Measurements from ENCODE around the gene DLST.

Gene DLST

DNA sequence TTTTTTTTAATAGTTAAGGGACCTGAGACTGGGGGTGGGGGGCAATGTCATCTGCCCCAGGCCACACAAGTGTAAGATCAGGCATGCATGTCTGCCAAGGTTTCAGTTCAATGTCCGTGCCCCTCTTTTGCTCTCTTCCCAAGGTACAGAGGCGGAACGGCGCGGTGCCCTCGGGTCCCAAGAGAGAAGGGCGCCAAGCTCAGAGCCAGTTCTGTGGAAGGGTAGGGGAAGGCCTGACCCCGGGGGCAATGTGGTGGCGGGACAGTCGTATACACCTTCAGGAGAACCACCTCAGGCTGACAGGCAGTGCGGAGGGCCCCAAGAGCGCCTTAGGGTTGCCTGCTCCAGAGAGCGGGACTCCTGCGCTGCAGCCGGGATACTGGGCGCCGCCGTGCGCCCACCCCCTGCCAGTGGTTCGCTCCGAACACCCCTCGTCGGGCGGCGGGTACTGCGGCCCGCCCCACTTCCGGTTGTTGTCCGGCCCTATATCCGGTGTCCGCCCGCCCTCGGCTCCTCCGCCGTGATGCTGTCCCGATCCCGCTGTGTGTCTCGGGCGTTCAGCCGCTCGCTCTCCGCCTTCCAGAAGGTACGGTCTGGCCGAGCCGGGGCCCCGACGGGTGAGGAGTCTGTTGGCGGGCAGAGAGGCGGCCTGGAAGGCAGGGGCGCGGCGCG, at the start of gene DLST:
TSS of gene DLST (plus strand) at position 486 of the 672 bp plus-strand sequence. CDS start at position 524, 38 bp downstream.
- no peak for DNase-seq

DNA sequence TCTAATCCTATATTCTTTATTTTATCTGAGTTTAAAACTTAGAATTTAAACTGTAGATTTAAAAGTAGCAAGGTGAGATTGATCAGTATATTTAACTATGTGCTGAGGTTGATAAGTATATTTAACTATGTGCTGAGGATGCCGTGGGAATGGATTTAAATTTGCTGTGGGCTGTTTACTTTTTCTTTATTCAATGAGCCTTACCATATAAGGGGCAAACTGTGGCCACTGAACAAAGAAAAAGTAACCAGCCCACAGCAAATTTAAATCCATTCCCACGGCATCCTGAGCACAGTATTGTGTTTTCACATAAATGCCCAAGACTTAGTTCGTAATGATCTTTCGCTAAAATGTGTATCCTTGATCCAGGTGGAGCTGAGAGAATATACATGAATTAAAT, 48.9 kb upstream of the DLST start:
- DNase-seq = no peak

DNA sequence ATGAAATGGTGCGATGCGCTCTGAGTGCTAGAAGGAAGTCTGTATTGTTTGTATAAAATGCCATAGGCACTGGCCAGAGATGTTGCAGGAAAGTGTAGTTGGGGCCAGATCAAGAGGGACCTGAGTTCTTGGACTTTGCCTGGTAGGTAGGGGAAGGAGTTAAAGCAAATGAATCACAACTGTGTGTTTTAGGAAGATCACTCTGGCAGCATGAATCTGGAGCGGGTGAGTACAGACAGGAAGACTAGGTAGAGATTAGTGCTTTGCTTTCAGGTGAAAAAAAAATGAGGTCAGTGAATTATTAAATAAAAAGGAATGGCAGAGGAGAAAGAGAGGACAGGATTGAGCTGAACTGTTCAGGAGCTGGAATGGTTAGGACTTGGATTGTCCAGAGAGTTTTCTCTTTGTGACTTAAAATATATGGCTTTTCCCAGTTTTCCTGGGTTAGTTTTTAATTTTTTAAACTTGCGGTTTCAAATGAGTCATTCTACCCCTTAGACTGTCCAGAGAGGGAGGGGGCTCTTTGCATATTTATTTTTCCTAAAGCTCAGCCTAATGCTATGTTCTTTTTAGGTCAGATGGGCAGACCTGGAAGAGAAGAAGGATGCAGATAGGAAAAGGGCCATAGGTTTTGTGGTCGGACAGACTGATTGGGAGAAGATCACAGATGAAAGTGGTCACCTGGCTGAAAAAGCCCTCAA, 46.9 kb upstream of the DLST start:
- no peak for DNase-seq

DNA sequence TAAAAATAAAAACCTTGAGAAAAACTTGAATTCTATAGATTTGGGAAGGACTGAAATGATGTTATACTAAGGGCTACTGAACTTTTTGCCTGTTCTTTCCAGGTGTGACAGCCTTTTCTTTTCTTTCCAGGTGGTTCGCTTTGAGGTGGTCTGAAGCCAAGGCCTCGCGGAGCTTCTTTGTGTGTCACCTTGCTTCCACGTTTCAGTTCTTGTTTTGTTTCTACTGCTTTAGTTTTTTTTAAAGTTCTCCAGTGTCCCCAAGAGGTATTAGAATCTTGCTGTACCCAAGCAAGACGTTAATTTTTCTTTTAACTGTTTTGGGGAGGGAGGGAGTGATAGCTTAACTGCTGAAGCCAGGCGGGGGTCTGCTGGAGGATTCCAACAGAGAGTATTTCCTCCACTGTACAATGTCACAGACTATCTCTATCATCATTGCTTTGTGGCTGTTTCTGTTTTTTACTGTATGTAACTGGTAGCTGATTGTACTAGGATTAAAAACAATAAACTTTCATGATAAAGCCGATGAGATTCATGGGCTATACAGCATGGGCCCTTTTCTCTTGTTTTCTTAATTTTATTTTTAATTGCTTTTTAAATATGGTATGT, 46.0 kb upstream of the DLST start:
- no peak for DNase-seq

DNA sequence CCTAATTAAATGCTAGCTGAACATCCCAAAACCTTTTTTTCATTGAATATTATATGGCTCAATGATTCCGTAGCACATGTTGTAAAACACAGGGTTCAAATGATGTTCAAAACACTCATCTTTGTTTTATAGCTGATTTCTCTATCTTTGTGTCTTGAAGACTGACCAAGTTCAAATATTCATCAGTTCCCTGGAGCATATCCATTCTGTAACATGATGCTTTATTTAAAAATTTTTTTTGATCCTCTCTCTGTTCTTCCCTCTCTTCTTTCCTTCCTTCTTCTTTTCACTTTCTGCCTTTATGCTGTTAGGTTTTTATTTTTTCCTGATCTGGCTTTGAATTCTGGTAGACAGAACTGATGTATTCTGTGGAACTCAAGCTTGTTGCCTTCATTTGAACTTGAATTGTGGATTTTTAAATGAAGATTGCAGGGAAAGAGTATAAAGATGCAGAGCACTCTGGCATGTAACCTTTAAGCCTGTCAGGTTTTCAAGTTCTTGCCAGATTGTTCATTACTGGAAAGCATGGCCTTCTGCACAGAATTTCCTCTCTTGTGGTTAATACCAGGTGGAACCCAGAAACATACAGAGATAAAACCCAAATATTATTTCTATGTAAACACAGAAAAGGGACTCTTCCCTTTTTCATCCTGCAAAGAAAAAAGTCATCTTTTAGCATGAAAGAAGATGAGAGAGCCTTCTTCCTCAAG, 45.3 kb upstream of the DLST start:
- no peak for DNase-seq

DNA sequence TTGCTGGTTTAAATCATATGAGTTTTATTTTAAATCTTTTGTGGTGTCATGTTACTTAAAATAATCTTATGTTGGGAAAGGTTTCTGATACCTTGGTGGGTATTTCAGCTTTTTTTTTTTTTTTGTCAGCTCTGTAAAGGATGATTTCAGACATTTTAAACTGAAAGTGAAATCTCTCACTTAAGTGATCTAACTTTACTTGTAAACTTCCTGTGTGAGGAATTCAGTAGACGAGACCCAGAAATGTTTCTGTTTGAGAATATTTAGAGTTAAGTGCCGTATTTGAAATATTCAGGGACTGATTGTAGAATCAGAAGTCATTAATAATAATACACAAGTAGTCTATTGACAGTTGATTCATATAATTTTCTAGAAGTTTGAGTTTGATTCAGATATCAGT, 43.5 kb upstream of the DLST start:
- no peak for DNase-seq

DNA sequence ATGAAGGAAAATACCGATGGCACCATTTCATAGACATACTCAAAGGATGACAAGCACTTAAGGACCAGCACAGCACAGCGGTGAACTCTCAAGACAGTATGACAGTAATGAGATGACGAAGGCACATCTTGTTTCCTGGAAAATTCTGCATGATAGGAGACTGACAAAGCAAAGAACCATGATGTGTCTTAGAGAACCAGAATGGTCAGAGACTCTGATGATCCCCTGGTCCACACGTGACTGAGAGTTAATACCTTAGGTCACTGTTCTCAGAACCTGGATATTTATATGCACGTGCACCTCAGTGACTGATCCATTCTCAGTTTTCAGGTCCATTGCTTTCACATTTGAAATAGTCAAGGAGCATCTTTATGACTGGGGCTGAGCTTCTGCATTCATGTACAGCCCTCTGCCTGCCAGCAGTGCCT, 41.1 kb upstream of the DLST start:
- no peak for DNase-seq

DNA sequence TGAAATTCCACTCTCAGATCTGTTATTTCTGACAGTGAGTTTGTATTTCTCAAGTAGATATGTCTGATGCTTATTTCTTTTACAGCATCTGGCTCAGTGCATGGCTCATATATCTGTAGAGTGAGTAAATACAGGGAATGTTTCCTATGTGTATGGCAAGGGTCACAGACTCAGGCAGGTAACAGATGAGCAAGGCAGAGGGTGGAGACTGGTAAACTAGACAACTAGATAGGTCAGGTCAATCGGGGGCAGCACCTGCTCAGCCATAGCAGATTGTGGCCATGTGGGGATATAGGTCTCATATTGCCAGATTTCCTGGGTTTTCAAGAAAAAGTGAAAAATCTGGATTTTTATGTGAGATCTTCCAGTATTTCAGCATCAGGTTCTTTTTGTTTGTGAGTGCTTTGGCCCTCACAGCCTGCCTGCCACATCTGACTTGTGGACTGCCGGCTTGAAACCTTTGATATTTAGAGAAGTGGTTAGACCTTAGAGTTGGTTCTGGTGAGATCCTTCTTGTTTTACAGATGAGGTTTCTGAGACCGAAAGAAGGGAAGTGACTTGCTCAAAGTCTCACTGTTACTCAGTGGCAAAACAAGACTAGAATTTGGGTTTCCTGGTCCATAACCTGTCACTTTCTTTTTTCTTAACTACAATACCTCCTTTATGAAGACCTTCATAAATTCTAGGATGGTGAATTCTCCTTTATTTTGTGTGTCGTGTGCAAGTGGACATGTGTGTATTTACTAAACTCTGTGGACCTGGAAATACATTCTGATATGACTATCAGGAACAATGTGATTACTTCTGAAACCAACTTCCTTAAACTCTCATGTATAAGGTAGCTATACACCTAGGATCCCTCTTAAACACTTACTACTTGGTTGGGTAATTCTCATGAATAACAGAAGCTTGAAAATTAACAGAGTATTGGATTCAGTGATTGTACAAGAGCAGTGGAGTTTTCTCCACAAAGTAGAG, 40.2 kb upstream of the DLST start:
- DNase-seq = no peak

DNA sequence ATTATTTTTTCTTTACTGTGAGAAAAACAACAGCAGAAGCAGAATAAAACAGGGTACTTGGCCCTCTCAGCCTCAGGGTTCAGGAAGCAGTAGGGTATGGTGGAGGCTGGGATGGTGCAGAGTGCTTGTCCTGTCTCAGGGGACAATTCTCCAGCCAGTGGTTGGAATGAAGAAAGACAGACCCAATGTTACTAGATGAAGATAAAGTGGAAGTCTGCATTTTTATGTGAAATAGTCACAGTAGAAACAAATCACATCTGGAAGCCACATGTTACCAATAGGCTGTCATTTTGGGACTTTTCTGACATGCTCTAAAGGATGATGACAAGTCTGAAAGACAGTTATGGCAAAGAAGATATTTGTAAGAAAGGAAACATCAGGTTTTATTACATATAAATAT, 38.1 kb upstream of the DLST start:
- no peak for DNase-seq

DNA sequence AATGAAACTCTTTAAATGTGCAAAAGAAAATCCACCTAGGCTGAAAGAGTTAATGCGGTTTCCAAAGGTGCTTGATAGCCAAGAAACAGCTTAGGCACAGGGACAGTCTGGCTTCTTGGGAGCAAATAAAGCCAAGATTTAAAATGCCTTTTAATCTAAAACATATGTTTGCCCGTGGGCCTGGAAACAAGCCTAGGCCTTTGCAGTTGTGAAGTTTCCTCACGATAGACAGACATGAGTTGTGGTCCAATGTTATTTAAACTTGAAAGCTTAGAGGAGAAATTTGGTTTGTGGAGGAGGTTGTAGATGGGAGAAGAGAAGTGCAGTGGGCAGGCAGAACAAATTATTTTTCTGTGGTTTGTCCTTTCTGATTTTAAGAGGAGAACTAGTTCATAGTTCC, 35.5 kb upstream of the DLST start:
- DNase-seq = no peak

DNA sequence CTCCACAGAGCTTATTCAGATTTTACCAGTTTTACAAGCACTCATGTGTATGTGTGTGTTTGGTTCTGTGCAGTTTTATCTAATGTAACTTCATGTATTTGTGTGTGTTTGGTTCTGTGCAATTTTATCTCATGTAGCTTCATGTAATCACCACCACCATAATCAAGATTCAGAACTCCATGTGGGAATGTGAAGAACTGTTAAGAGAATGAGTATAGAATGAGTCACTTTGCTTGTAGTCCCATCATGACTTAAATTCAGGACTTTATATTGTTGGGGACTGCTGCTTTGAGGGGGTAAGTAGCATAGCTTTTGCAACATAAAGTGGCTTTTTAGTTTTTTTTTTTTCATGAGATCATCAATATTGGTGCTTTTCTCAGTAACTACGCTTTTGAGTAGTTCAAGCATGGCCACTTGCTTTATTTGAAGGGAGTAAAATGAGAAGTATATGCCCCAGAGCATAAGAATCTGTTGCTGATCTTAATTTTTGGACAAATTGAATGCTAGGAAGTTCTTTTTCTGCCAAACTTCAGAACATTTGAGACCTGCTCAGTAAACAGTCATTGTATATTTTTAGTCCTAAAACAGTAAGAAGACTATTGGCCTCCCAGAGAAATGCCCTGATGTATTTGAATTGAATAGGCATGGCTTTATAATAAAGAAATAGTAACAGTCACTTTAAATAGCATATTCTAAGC, 34.6 kb upstream of the DLST start:
- DNase-seq = no peak

DNA sequence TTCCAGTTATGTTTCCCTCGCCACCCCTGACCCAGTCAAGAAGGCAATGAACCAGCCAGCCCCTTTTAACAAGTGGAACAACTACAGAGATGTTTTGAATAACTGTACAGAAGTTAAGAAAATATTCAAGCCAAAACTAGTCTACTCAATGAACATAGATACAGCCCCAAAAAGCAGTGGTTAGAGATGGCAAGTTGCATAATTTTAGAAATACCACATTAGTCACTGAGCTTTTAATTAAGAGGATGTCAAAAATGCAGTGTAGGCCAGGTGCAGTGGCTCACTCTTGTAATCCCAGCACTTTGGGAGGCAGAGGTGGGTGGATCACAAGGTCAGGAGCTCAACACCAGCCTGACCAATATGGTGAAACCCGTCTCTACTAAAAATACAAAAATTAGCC, 32.9 kb upstream of the DLST start:
- DNase-seq = no peak

DNA sequence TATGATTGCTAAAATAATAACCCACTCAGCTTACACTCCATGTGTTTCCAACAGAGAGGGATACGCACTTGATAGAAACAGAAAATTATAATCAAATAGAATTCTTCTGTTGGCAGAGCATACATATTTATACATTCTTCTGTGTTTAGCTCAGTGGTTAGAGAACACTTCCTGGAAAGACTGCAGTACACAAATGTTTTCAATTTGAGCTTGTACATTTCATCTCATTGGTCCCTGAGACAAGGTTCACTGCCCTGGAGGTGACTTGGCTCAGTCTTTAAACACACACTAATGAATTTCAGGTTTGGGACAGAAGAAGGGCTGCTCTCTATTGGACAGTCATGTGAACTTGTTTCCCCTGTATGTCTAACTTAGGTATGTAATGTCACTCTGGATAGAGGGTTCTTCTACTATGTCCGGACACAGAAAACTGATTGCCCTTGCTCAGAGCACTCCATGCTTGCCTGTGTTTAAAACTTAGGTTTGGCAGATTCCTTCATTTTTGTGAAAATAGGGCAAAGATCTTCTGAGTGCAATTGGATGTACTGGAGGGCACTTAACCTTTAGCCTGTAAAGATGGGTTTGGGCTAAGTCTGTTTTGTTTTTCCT, 28.7 kb upstream of the DLST start:
- no peak for DNase-seq

DNA sequence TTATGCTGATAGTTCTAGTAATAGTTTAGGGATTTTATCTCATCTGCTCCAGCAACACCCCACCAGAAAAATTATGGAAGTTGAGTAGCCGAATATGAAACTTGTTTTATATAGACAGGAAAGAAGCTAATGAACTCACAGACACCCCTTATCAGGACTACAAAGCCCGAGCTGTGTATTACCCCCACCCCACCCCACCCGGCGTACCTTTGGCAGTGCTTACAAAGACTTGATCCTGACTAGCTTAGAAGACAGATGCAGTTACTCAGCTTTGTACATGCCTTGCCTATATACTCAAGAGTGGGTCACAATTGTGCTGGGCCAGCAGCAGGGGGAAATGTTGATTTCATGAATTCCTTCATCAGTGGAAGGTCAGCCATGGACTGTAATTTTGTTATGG, 28.1 kb upstream of the DLST start:
- no peak for DNase-seq

DNA sequence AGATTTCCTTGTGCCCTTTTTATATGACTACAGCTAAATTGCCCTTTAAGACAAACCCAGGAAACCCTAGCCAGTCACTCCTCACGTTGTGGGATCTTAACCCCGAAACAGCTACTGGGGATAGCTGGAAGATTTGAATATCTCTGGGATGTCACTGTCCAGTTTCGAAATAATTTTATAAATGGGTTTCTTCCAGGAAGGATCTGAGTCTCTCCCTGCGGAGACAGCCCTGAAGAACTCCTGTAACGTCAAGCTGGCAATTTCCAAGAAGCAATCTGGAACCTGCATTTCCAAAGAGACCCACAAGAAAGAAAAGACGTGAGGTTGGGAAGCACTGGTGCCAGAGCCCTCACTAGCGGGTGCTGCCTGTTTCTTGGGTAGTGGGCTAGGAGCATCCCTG, 26.7 kb upstream of the DLST start:
- DNase-seq = no peak

DNA sequence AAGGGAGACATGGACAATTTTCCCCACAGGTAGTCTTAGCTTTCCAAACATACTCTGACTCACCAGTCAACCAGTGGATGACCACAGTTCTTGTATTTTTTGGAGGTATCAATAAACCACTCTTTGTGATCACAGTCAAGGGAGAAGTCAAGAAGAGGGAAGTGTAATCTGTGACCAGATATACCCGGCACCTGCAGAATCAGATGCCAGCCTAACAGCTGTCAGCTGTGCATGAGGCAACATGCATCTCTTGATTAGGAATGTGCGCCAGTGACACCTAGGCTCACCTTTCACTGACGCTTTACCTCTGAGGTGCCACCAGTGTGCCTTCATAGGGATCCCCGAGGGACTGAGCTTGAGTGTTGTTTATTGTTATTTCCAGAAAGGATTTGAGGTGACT, 25.8 kb upstream of the DLST start:
- DNase-seq = no peak

DNA sequence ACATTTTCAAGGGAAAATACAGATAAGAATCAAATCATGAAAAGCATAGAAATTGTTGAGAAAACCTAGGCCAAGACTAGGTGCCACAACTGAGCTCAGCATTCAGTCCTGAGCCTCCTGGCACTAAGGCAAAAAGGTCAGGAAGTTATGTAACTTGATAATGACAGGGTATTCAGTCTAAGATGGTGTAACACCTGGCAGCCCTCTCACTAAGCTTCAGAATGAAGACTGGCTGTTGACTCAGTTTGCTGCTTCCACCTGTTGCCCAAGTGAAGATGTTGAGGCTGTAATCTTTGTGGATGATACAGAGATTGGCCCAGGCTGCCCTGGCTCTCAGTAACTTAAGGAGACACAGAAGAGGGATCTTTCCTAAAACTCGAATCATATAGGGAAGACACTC, 25.4 kb upstream of the DLST start:
- no peak for DNase-seq

DNA sequence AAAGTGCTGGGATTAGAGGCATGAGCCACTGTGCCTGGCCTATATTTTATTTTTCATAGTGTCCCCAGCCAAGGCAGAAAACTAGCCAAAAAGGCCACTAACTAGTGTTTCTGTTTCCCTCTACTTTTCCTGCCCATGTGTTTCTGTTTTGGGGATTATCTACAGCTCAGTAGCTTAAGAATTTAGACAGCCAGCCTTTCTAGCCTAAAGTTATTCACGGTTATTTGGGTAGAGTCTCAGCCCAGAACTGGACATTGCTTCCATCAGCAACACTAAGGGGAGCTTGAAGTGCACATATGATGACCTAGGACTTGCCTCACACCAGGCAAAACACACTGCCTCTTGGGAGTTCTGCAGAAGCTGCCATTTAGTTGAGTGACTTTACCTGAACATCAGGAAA, 23.7 kb upstream of the DLST start:
- DNase-seq = no peak

DNA sequence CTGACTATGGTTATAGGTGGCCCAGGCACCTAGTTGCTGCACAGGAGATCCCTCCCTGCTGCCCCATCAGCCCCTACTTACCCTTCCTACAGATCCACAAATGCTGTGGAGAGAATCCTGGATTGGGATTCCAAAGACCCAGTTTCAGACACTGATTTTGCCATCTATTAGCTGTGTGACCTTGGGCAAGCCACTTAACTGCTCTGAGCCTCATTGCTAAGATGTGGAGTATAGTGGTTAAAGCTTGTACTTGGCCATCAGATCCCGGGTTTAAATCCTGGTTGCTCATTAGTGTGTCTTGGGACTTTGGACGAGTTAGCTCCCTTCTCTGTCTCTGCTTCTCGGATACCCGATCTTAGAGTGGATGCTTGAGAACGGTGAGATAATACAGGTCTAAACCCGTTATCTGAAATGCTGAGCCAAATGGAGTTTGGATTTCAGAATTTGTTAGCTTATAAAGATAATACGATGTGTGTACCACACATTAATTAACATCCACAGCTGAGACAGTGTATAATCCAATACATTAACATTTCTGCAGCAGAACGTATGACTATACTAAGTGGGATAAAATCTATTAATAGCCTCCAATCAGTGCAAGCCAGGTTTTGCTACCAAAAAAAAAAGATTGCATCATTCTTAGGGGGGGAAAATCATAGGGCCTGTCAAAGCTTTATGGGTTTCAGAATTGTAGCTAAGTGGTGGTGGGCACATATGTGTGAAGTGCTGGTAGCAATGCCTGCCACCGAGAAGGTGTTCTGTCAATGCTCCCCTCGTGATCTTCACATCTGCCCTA, 21.8 kb upstream of the DLST start:
- no peak for DNase-seq

DNA sequence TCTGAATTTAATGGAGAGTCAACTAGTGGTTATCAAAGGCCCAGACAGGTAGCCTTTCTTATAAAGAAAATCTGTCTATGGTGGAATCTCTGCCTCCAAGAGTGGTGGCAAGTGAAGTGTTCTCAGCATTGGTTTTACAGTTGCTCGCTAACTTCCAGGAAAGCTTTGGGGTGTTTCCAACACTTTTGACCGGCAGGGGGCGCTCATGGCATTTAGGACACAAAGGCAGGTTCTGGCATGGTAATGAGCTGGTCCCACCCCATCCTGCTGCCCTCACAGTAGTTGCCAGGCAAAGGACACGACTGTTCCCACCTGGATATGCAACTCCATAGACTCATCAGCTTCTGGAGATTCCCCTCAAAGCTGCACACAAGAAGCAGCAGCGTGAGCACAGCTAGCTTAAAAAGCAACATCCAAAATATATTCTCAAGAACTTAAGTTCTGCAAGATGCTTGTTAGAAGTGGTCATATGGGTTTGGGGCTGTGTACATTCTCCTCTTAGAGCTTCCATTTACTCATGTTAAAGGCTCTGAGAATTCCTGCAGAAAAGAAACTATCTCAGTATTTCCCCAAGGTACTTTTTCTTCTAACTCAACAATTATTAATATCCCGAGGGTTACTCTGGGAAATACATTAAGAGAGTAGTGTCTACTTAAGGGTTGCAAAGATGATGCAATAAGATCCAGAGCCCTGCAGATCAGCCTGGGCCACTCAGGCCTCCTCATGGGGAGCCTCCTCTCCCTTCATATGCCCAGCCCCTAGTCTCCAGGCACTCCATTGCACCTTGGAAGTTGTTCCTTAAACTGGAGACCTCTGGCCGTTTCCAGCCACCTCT, 20.6 kb upstream of the DLST start:
- DNase-seq = peak; percentile 12

All from NCI-H1436 treated with DMSO at 0.1 percent for 48 hours (cell line).